AG09319 (cell line): Measurements from ENCODE around the gene BPIFB3.

Experiments used
- DNase-seq: peaks from one replicate; pipeline ENCODE4 v3.0.0-alpha.2; 2010; ENCODE audit warnings: low read depth; ENCODE audit errors: extremely low read depth
- CTCF ChIP-seq: IDR thresholded peaks from 2 replicates; pipeline ENCODE4 v1.5.1; 2011; ENCODE audit warnings: low read depth, mild to moderate bottlenecking, inconsistent platforms, low read length, moderate library complexity

Gene BPIFB3

DNA sequence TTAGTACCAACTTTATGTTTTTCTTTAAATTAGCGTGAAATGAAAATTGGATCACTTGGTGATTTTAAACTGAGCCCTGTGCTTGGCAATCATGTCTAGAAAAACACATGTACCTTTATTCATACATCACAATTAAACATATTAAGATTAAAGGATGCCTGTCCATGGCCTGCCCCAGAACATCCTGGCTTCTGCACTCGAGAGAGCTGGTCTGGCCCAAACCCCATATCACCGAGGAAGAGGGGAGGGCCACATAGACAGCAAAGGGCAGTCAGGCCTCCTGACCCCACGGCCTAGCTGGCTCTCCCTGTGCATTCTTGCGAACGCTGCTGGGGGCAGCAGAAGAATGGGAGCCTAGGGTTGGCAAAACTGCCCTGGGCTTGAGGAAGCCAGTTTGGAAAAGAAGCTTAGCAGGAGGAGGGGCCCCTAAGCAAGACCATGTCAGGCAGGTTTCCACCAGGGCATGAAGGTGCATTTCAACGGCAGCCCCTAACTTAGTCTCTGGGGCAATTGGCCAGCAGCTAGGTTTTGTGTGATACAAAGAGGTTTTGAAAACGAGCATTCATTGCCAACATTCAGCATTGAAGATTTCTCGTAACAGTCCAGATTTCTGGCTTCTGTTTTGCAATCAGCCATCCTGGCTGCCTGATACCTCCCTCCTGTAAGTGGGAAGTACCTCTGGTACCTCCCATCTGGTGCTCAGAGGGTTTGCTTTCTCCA is 8.6 kb downstream of the BPIFB3 start:
- no peak for DNase-seq
- TF ChIP-seq CTCF, result no peak

- no peak for DNase-seq
- no peak for TF ChIP-seq CTCF
These were observed 9.1 kb downstream of the BPIFB3 start for GRCh38 chr20:33062825-33063149.

DNA sequence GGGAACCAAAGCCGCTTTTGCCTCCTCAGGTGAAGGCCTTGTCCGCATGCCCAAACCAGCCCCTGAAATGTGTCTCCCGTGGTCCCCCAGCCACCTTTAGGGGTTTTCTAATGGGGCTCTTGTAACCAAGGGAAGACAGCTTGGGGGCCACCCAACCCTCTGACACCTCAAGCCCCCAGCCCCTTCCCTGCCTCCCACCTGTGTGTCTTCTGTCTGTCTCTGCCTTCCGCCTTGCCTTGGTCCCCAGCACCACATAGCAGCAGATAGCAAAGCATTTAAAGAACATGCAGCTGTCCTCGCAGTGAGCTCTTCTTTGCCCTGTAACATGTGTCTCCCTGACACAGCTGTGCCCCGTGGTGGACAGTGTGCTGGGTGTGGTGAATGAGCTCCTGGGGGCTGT is 9.6 kb downstream of the BPIFB3 start:
- TF ChIP-seq CTCF, result no peak
- no peak for DNase-seq

DNA sequence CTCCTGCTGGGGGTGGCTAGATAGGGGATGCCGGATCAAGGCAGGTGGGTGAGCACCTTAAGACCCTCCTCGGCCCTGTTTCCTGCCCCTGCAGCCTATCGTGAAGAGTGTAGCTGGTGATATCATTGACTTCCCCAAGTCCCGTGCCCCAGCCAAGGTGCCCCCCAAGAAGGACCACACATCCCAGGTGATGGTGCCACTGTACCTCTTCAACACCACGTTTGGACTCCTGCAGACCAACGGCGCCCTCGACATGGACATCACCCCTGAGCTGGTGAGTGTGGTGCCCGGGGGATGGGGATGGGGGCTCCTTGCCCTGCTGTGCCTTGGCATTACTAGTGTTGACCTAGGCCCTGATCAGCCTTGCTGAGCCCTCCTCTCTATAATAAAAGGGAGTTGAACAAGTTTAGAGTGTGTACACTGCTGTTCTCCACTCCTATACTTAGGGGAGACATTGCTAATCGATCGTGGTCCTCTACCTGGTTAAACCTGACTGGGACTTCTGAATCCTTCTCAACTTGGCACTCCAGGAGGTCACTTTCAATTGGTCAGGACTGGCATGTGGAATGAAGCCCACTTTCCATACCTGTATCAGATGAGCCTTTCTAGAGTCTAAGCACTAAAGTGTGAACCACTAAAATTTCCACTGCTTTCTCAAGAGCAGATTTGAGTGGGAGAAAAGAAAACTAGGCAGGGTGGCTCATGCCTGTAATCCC is 11.0 kb downstream of the BPIFB3 start:
- TF ChIP-seq CTCF, result no peak
- no peak for DNase-seq

DNA sequence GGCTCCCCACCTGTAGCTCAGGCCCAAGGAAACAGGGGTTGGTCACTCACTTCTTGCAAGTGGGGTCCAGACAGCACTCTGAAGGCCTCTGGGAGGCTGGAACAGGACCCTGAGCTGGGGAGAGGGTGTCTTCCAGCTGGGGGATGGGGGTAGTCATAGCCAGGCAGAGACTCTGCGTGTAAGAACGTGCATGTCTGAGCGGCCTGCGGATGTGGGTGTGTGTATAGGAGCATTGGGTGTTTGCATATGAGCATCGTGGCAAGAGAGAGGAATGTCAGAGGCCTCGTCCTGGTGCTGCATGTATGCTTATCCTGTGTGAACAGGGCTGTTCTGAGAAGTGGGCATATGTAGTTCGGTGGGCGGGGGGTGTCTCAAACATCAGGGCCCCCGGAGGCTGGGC is 12.1 kb downstream of the BPIFB3 start:
- DNase-seq, result no peak
- TF ChIP-seq CTCF, result no peak

DNA sequence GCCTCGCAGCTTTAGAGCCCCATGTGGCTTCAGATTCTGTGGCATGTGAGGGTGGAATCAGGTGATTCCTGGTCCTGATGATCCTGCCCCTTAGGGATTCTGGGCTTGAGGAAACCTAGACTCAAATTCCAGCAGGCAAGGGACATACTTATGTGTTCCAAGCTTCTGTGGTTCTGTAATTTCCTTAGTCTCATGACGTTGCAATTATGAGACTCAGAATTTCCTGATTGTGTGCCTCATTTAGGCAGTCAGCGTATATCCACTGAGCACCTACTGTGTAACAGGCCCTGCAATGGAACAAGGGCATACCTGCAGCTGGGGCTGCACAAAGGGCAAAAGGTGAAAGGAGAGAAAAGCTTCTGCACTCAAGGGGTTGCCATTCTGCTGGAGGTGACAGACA is 14.1 kb downstream of the BPIFB3 start:
- TF ChIP-seq CTCF, result no peak
- DNase-seq, result no peak

DNA sequence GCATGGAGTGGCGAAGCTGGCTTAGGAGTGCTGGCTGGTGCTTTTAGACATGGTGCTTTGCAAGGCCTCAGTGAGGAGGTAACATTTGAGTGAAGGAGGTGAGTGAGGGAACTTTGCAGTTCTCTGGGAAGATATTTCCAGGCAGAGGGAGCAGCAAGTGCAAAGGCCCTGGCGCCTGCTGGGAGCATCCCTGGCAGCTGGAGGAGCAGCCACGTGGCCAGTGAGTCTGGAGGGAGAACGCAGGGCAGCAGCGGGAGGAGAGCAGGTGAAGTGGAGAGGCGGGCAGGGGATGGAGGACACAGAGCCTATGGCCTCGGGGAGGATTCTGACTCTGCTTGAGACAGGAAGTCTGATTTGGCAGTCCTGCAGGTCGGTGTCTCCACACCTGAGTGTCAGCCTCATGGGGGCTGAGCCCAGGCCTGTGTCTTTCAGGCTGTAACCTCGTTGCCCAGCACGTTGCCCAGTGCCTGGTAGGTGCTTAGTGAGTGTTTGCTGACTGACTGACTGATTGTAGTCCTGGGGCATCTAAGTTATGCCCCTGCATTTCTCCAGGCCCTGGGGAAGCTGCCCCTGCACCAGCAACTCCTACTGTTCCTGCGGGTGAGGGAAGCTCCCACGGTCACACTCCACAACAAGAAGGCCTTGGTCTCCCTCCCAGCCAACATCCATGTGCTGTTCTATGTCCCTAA is 14.7 kb downstream of the BPIFB3 start:
- DNase-seq, result no peak
- TF ChIP-seq CTCF, result no peak
